OCI-LY1 (cell line): Measurements from ENCODE around the gene S100B.

Experiments used
- EZH2 ChIP-seq: fragments of 200-600 bp; sonication (generic), shearing (Covaris generic); IDR thresholded peaks from 2 replicates; pipeline ENCODE4 v1.8.0; 2017; ENCODE audit warnings: borderline replicate concordance, mixed run types, mild to moderate bottlenecking, antibody characterized with exemption, low read length, moderate library complexity, mixed read lengths
- TF ChIP-seq, protein P1 (sequence below): fragments of 200-600 bp; sonication (generic), shearing (Covaris generic); IDR thresholded peaks from 2 replicates; pipeline ENCODE4 v1.5.1; 2017; ENCODE audit warnings: mild to moderate bottlenecking, antibody characterized with exemption, low read length, moderate library complexity, mixed read lengths

DNA sequence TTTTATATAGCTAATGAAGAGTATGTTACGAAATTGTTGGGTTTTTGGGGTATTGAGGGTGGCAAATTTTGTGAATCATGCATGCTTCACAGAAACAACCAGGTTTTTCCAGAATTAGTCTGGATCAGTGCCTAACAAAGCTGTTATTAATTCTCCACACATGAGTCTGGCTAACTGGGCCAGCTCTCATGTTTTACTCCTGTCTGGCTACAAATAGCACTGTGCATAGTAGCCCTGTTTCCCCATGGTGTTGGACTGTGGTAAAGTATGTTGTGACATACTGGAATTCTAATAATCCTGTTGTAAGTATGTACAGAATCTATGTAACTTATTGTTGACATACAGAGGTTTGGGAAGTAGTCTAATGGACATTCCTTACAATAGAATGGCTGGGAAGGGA is 35.8 kb downstream of the S100B start:
- TF ChIP-seq, protein P1, sequence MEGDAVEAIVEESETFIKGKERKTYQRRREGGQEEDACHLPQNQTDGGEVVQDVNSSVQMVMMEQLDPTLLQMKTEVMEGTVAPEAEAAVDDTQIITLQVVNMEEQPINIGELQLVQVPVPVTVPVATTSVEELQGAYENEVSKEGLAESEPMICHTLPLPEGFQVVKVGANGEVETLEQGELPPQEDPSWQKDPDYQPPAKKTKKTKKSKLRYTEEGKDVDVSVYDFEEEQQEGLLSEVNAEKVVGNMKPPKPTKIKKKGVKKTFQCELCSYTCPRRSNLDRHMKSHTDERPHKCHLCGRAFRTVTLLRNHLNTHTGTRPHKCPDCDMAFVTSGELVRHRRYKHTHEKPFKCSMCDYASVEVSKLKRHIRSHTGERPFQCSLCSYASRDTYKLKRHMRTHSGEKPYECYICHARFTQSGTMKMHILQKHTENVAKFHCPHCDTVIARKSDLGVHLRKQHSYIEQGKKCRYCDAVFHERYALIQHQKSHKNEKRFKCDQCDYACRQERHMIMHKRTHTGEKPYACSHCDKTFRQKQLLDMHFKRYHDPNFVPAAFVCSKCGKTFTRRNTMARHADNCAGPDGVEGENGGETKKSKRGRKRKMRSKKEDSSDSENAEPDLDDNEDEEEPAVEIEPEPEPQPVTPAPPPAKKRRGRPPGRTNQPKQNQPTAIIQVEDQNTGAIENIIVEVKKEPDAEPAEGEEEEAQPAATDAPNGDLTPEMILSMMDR: no peak
- no peak for TF ChIP-seq EZH2
